RWPE2 (cell line): ENCODE data around the gene MNX1.

Source experiments
- ATAC-seq: fragments of 200-7000 bp; cut with Tn5 transposase; 3 replicates; pipeline ENCODE4 v1.9.1; 2021; ENCODE audit warnings: low read depth
- DNase-seq: peaks from one replicate; pipeline ENCODE4 v3.0.0-alpha.2; 2020; ENCODE audit warnings: low spot score
- H3K27ac ChIP-seq: fragments of 450-650 bp; 2 replicates; pipeline ENCODE4 v1.5.1; 2017; ENCODE audit warnings: mild to moderate bottlenecking; ENCODE audit not compliant: poor library complexity, severe bottlenecking
- H3K27me3 ChIP-seq: fragments of 250-450 bp; sonication (Bioruptor Pico); 2 replicates; pipeline ENCODE4 v1.5.1; 2021; ENCODE audit warnings: mild to moderate bottlenecking, moderate library complexity; ENCODE audit not compliant: insufficient read depth, poor library complexity, severe bottlenecking
- H3K36me3 ChIP-seq: fragments of 250-450 bp; sonication (Bioruptor Pico); 2 replicates; pipeline ENCODE4 v1.5.1; 2020; ENCODE audit warnings: low read depth, mild to moderate bottlenecking, moderate library complexity
- H3K4me1 ChIP-seq: fragments of 250-450 bp; sonication (Bioruptor Pico); 2 replicates; pipeline ENCODE4 v1.5.1; 2021; ENCODE audit warnings: mild to moderate bottlenecking, moderate library complexity; ENCODE audit not compliant: insufficient read depth, poor library complexity, severe bottlenecking
- H3K4me3 ChIP-seq: fragments of 250-450 bp; sonication (Bioruptor Pico); 2 replicates; pipeline ENCODE4 v1.5.1; 2021; ENCODE audit warnings: mild to moderate bottlenecking, moderate library complexity; ENCODE audit not compliant: severe bottlenecking
- H3K9me3 ChIP-seq: fragments of 250-450 bp; sonication (Bioruptor Pico); 2 replicates; pipeline ENCODE4 v1.5.1; 2021; ENCODE audit warnings: mild to moderate bottlenecking, moderate library complexity; ENCODE audit not compliant: severe bottlenecking
- CTCF ChIP-seq: fragments of 450-650 bp; IDR thresholded peaks from one replicate; pipeline ENCODE4 v1.5.1; 2017; ENCODE audit warnings: mild to moderate bottlenecking, moderate library complexity; ENCODE audit not compliant: poor library complexity, severe bottlenecking

MNX1 gene

GRCh38 chr7:156979007-156979606 is 31.4 kb downstream of the MNX1 start:
- Histone ChIP-seq H3K4me3 (no peak overlapping the region), H3K36me3 (no peaks in the 10 kb centered on the region)
- no peak for ATAC-seq

GRCh38 chr7:156975620-156976019 is 34.8 kb downstream of the MNX1 start:
- no peak for TF ChIP-seq CTCF
- Histone ChIP-seq H3K27ac (no peak overlapping the region), H3K27me3 (no peaks in the 10 kb centered on the region), H3K4me1 (no peaks in the 10 kb centered on the region), H3K4me3 (no peak overlapping the region), H3K9me3 (peaks cover 4% of the 10 kb centered on the region), H3K36me3 (peaks cover 25% of the 10 kb centered on the region)
- DNase-seq (no peak), ATAC-seq (no peak)

More at GRCh38 chr7:156979007-156979606, 31.4 kb downstream of the MNX1 start:
- TF ChIP-seq CTCF = no peak
- Histone ChIP-seq H3K27ac (no peak overlapping the region), H3K4me1 (no peaks in the 10 kb centered on the region), H3K9me3 (peaks cover 4% of the 10 kb centered on the region), H3K27me3 (no peaks in the 10 kb centered on the region)
- DNase-seq = no peak

GRCh38 chr7:156969972-156970420 is 40.5 kb downstream of the MNX1 start:
- TF ChIP-seq CTCF = peak; percentile 65
- H3K36me3 ChIP-seq = peaks cover 71% of the 10 kb centered on the region
- DNase-seq (no peak), ATAC-seq (peak; percentile 64)
- H3K9me3 ChIP-seq = no peaks in the 10 kb centered on the region
- H3K27me3 ChIP-seq = no peaks in the 10 kb centered on the region
- H3K4me3 ChIP-seq = no peak overlapping the region
- peak overlapping the region; percentile 38 for H3K27ac ChIP-seq
- peaks cover 20% of the 10 kb centered on the region for H3K4me1 ChIP-seq

DNA sequence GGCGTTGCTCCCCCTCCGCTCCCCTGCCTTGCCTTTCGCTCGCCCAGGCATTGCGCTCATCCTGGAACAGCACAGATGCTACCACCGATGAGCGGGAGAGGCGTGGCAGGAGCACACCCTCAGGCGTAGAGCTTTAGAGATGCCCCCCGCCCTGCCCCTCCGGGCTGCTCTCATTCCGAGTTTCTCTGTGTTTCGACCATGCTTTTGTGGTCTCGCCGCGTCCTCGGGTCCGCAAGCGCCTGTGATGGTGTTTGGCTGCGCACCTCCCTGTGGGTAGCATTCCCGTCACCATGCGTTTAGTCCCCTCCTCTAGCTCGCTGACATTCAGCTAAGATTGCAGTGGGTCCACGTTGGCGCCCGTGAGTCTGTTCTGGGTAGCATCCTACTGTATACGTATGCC is 42.3 kb downstream of the MNX1 start:
- TF ChIP-seq CTCF = no peak
- H3K9me3 ChIP-seq = no peaks in the 10 kb centered on the region
- H3K27me3 ChIP-seq = no peaks in the 10 kb centered on the region
- no peak overlapping the region for H3K4me3 ChIP-seq
- peaks cover 89% of the 10 kb centered on the region for H3K36me3 ChIP-seq
- DNase-seq (no peak), ATAC-seq (no peak)
- peak overlapping the region; percentile 38 for H3K27ac ChIP-seq
- peaks cover 20% of the 10 kb centered on the region for H3K4me1 ChIP-seq

- H3K9me3 ChIP-seq = no peaks in the 10 kb centered on the region
Observed at GRCh38 chr7:156966387-156966786, 44.1 kb downstream of the MNX1 start.

More at GRCh38 chr7:156966387-156966786, 44.1 kb downstream of the MNX1 start:
- no peak overlapping the region for H3K27ac ChIP-seq
- no peak for TF ChIP-seq CTCF
- H3K4me3 ChIP-seq = no peak overlapping the region
- H3K4me1 ChIP-seq = peaks cover 20% of the 10 kb centered on the region
- DNase-seq (no peak), ATAC-seq (no peak)
- no peaks in the 10 kb centered on the region for H3K27me3 ChIP-seq
- peaks cover 90% of the 10 kb centered on the region for H3K36me3 ChIP-seq
